HG03521 (cell line): ENCODE measurements around the gene PALLD.

Experiments
- ATAC-seq: cut with Tn5 transposase; IDR thresholded peaks from one replicate; pipeline ENCODE4 v1.9.1; 2021; ENCODE audit warnings: mild to moderate bottlenecking, moderate library complexity; ENCODE audit not compliant: unreplicated experiment

The PALLD gene

DNA sequence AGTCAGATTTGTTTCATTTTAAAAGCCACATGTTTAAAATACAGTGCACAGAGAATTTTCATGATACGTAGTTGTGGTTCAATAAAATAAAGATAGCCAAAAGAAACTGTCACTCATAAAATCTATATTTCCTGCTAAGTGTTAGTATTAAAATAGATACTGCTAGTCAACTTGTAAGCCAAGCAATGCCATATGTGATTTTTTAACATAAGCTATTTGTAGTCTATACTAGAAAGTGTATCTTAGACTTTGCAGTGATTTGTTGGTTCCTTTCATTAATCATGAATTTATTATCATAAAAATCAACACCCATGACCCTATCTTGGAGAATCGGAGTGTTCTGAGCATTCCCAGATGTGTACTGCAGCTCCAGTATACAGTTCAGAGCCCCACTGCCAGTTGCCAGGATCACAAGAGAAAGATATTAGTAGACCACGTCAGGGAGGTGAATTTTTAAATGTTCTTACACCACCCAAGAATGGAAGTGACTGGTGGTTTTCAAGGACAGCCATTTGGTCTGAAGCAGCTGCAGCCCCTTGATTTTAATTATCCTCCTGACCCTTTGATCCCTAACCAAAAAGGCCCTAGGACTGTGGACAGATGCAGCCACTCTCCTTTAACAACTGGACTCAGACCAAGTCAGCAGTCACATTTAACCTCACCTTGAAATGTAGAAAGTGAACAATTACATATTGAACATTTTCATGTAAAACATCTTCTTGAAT lies 163.1 kb downstream of the PALLD start:
- no peak for ATAC-seq

GRCh38 chr4:168662297-168662984 lies 165.6 kb downstream of the PALLD start:
- no peak for ATAC-seq

DNA sequence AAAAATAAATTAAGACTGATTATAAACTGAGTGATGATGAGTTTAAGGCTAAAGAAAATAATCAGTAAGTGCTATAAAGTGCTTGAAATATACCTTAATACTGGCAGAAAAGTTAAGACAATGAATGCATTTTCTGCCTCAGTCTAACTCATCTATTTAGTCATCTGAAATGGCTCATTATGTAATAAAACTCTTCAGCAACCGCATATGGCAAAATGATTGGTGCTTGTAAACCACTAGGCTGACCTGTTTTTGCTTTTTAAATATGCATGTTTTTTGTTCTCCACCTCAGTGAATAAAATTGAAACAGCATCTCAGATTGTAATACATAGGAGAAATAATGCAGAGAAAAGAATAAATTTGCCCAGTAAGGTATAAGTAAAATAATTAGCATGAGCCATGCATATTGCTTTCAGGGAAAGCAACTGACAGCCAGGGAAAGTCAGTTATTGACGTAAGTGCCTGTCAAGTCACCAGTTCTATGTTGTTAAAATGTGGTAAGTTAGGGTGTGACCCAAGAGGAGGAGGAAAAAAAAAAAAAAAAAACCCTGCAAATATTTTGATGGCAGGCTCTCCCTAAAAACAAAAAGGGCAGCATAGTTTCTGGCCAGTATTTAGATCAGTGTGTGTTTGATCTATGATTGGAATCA lies 167.5 kb downstream of the PALLD start:
- ATAC-seq: no peak

DNA sequence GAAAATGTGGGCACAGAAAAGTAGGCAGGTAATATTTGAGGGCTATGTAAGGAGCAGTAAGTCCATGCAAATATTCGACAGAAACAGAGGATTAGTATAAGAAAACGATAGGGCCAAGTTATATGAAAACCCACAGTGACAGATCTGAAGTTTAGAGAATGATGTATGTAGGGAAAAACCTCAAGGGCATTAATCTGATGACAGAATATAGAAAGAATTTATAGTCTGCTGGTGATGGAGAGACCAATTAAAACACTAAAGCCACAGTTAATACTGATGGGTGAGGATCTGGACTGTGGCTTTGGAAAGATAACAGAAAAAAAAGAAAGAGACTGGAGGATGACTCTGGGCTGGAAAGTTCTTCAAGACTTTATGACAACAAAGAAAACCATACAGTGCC lies 169.7 kb downstream of the PALLD start:
- no peak for ATAC-seq

DNA sequence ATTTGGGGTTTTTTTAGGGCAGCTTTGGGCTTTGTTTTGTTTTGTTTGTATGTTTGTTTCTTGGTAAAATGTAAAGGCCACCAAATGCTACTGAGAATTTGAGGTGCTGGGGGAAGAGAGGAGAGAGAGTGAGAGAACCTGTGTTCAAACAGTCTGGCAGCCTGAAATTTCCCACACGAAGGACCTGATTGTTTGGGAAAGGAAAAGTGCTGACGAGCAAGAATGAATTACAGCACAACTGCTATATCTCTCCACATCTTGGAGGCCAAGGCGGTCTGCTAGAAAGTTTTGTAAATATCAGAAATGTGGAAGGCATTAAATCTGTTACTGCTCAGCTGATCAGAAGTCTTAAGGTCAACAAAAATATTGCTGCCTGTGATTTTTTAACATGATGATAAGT lies 170.5 kb downstream of the PALLD start:
- no peak for ATAC-seq

GRCh38 chr4:168667921-168668320 lies 171.1 kb downstream of the PALLD start:
- no peak for ATAC-seq

DNA sequence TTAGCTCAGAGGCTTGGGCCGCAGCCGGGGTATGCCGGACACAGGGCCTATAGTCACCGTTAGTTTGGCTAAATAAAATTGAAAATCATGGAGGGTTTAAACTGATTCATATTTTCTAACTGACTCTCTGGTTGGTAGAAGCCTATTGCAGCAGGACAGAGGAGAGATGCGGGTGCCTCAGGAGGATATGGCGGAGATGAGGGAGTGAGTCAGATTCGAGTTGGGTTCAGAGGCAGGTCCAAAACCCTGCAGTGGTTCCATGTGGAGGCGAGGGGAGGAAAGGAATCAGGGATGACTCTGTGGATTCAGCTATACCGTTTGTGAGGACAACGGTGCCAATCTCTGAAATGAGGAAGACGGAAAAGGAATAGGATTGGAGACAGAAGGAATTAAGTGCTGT lies 176.6 kb downstream of the PALLD start:
- ATAC-seq: no peak

DNA sequence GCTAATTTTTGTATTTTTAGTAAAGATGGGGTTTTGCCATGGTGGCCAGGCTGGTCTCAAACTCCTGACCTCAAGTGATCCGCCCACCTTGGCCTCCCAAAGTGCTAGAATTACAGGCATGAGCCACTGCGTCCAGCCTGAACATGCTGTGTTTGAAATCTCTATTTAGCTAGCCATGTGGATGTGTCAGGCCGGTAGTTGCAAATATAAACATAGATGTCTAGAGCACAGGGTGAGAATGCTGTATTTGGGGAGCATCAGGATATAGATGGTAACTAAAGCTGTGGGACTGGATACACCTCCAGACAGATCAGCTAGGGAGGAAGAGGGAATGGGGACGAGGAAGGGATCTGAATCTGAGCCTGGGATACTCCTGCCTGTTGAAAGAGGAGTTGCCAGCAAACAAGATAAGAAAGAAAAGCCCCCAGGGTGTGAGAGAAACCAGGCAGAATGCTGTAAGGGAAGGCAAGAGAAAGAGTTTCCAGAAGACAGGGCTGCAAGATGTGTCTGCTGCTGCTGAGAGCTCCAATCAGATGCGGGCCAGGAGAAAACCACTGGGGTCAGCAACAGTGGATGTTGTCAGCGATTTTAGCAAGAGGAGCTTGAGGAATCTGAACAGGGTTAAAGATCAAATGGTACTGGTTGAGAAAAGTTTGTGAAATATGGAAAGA lies 177.4 kb downstream of the PALLD start:
- ATAC-seq: no peak

DNA sequence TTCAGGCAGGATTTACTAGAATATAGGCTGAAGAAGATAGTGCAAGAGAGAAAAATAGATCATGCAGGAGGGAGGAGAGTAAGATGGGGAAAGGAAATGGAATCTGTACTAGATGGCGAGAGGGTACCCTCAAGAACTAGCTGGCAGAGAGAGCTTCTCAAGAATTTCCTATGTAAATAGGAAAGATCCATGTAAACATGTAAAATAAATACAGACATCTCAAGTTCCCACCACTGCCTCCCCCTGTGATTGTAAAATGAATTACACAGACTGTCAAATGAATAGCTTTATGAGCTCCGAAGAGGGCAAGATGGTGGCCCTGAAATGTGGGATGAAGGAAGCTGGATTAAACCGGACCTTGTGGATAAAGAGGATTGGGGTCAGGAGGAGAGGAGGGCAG lies 178.0 kb downstream of the PALLD start:
- no peak for ATAC-seq

DNA sequence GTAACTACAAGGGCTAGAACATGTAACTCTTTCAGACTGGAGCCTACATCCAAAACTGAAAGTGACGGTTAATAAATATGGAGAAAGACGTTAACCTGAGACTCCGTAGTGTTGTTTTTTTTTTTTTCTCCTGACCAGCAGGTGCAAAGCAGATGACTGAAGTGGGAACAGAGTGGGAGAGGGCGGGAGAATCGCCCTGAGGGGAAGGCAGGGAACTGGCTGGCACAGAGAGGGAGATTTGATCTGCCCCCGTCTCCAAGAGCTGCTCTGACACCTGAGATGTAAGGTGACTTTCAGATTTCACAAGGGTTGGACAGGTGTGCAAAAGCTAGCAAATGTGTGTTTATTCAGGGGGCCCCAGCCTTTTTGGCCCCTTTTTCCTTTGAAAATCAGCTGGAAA lies 180.2 kb downstream of the PALLD start:
- no peak for ATAC-seq

DNA sequence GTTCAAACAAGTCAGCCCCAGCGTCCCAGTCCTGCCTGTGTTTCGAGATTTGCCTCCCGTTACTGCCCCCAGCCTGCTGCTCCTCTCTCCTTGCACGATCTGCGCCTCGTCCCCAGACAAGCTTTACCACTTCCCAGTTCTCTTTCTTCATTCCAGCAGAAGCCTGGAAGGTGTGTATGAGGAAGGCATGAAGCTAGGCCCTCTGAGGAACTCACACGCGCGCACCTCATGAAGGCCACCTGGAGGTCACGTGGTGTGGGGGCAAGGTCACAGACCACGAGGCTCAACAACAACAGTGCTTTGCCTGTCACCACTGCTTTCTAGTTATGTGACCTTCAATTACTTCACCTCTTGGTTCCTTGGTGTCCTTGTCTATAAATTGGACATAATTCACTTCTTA lies 181.0 kb downstream of the PALLD start:
- ATAC-seq: no peak

DNA sequence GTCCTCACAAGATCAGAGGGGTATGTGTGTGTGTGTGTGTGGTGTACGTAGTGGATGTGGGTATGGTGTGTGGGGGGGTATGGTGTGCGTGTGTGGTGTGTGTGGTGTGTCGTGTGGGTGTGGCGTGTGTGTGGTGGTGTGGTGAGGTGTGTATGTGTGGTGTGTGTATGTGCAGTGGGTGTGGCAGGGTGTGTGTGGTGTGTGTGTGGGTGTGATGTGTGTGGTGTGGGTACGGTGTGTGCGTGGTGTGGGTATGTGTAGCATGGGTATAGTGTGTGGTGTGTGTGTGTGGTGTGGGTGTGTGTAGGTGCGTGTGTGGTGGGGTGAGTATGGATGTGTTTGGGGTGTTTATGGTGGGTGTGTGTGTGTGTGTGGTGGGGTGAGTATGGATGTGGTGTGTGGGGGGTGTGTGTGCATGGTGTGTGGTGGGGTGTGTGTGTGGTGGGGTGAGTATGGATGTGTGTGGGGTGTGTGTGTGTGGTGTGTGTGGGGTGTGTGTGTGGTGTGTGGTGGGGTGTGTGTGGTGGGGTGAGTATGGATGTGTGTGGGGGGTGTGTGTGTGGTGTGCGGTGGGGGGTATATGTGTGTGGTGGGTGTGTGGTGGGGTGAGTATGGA lies 182.0 kb downstream of the PALLD start:
- ATAC-seq: no peak

GRCh38 chr4:168679397-168679796 lies 182.5 kb downstream of the PALLD start:
- ATAC-seq: no peak

DNA sequence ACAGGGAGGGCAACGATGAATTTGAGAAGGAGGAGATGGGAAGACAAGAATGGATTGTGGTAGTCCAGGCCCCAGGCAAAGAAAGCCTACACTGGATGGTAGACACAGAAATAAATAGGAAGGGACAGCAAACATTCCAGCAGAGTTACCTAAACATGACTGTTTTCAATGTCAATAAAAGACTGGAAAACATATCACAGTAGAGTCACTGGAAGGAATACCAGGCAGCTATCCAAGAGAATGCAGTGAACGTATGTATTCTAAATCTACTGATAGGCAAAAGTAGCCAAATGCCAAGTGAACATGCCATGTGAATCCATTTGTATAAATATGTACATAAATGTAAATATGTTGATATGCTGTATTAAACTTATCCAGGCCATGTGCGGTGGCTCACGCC lies 183.0 kb downstream of the PALLD start:
- ATAC-seq: no peak

DNA sequence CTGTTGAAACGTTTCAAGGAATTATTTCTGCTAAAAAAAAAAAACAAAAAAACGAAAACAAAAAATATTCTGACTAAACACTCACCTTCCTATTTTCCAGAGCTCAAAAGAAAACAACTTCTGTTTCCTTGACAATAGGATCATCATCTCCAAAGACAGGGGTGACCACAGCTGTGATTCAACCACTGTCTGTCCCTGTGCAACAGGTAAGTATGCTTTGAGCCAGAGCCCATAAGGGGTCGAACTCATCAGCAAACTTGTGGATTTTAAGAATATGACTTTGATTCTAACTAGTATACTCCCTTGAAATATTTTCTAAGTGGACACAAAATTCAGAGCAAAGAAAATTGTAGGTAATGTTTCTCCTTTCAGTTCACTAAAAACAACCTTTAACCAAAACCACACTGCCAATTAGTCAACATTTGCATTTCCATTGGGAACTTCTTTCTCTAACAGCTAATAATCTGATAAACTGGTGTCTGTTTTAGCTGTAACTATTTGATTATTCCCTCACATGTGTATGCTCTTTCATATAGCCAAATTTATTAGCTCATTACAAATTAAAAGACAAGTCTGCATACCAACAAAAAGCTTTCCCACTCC lies 186.1 kb downstream of the PALLD start:
- no peak for ATAC-seq

- ATAC-seq: no peak
These were observed 186.7 kb downstream of the PALLD start for GRCh38 chr4:168683595-168683994.

DNA sequence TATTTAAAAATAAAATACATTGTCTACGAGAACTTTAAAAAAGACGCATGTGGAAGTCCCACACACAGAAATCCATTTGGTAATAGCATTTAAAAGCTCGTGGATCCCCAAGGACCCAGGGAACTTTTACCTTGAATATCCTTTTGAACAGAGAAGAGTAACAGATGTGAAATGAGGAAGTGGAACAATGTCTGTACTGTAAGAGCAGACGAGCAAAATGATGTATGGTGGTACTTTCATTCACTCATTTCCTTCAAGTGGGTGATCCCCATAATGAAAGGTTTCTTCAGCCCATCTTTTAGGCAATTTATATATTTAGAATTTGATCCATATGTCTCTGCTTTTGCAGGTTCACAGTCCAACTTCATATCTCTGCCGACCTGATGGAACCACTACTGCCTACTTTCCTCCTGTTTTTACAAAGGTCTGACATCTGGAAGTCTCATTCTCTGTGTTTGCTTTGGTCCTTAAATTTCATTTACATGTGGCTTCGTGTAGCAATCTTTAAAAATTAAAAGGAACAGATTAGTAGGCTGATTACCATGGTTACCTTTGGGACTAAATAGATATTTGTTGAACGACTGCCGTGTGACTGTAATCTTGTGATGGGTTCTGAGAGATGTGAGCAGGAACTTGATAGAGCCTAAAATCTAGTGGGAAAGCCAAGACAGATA lies 188.4 kb downstream of the PALLD start:
- ATAC-seq: peak; percentile 78

DNA sequence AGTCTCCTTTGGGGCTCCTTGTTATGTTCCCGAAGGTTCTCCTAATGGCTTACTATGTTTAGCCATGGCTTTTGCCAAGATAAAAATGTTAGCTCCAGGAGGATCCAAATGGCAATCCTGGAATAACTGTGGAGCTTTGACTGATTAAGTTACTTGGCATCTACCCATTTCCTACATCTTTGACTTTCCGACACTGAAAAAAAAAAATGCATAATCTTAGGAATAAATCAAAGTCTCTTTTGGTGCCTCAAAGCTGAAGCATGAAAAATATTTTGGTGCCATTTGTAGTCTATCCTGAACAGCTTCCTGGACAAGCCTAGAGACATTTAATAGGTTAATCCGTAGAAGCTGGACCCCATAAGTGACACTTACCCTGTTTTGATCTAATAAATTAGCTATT lies 191.7 kb downstream of the PALLD start:
- ATAC-seq: no peak

DNA sequence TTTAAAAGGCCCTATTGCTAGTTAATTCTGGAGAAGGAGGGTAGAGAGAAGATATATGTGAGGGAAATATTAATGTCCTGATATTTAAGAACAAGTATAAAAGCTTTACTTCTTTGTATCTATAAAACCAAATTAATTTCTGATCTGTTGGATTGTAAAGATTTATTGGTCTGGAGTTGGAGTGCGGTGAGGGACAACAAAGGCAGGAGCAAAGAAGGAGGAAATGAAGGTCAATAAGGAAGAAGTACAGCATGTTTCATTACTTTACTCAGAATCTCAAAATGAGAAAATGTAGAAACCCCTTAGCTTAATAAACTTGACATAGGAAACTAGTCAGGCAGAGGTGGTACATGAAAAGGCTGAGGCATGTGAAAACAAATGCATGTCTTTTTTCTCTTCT lies 192.9 kb downstream of the PALLD start:
- ATAC-seq: no peak

DNA sequence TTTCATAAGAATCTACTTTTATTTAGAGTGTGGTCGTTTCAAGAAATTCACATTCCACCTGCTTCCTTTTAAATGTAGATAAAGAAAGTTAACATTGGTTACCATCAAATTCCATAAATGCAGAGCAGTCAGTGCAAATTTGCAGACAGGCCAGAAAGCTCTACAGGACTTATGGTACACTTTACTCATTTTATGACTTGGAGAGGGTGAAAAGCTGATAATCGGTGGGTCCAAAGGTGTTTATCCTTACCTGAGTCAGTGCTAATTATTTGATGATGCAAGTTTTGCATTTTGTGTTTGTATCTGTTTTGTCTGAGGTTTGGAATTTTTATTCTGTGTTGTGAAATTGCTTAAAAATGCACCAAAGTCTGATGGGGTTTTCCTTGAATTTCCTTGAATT lies 193.3 kb downstream of the PALLD start:
- ATAC-seq: no peak
